A549 (cell line): Measurements from ENCODE around the gene ZNF532. TPM values are rescaled to one million over a fixed set of nuclear protein-coding genes. Genes with fewer than 3 reads are reported as not detected.

Source experiments
- ATAC-seq, 2 experiments: fragments of 200-7000 bp in 1 of 2; fragments of >200 bp in 1 of 2; cut with Nextera tagmentation in 1 of 2; cut with Tn5 transposase in 1 of 2; 3 replicates each; pipeline versions ENCODE4 v1.8.0 to v1.9.1; 2018 to 2020; ENCODE audit warnings: mild to moderate bottlenecking in 1 of 2, moderate library complexity in 1 of 2
- CTCF ChIA-PET: fragments of 300-600 bp; sonication (Branson Sonifier 250); formaldehyde crosslinking; extraction: SDS; loops from one replicate; lab custom pipeline; 2021; ENCODE audit warnings: antibody characterized with exemption, inconsistent platforms; lab: Yijun Ruan, JAX
- POLR2A ChIA-PET: fragments of 350-600 bp; formaldehyde crosslinking; extraction: SDS; loops from one replicate; lab custom pipeline; 2021; ENCODE audit warnings: antibody characterized with exemption, inconsistent platforms; lab: Yijun Ruan, JAX
- DNase-seq, 2 experiments: peaks; one replicate each; pipeline versions ENCODE4 v3.0.0 to v3.0.0-alpha.2; 2011 to 2016; ENCODE audit warnings: low read depth in 1 of 2, low spot score in 1 of 2
- FAIRE-seq: peaks from 2 replicates; lab custom pipeline; 2011; peaks lifted over from hg19 to GRCh38; lab: Jason Lieb, UNC
- H3K27ac ChIP-seq, 2 experiments: fragments of >200 bp; sonication (Bioruptor Twin); formaldehyde crosslinking; 3 replicates each; pipeline ENCODE4 v1.5.1; 2016 to 2017
- H3K4me1 ChIP-seq: fragments of >200 bp; sonication (Bioruptor Twin); formaldehyde crosslinking; 3 replicates; pipeline ENCODE4 v1.6.1; 2016
- H3K4me2 ChIP-seq: fragments of >200 bp; sonication (Bioruptor Twin); formaldehyde crosslinking; 3 replicates; pipeline ENCODE4 v1.6.1; 2016
- H3K4me3 ChIP-seq: fragments of >200 bp; sonication (Bioruptor Twin); formaldehyde crosslinking; 3 replicates; pipeline ENCODE4 v1.5.1; 2016
- H3K9me3 ChIP-seq: fragments of >200 bp; sonication (Bioruptor Twin); formaldehyde crosslinking; 3 replicates; pipeline ENCODE4 v1.6.1; 2016
- CEBPB ChIP-seq, 2 experiments: fragments of >200 bp in 1 of 2; sonication (Bioruptor Twin) in 1 of 2; formaldehyde crosslinking in 1 of 2; IDR thresholded peaks; 2 replicates each; pipeline ENCODE4 v1.6.1; 2012 to 2016
- EHMT2 ChIP-seq: fragments of 200-600 bp; sonication (generic); IDR thresholded peaks from 2 replicates; pipeline ENCODE4 v1.6.1; 2016; ENCODE audit warnings: antibody characterized with exemption, low read depth, mild to moderate bottlenecking, moderate library complexity
- ESRRA ChIP-seq: fragments of 150-350 bp; IDR thresholded peaks from 2 replicates; pipeline ENCODE4 v1.6.1; 2014; ENCODE audit warnings: mild to moderate bottlenecking, low read length, borderline replicate concordance
- FOSB ChIP-seq: fragments of 250-450 bp; sonication (Bioruptor Pico); IDR thresholded peaks from 2 replicates; pipeline ENCODE4 v1.5.0; 2020; ENCODE audit warnings: mild to moderate bottlenecking, moderate library complexity
- GATA3 ChIP-seq: IDR thresholded peaks from 2 replicates; pipeline ENCODE4 v1.6.1; 2012; ENCODE audit warnings: borderline replicate concordance
- HOXB5 ChIP-seq: fragments of 250-450 bp; sonication (Bioruptor Pico); IDR thresholded peaks from 2 replicates; pipeline ENCODE4 v1.5.0; 2020; ENCODE audit warnings: mild to moderate bottlenecking, moderate library complexity
- JUN ChIP-seq, 2 experiments: fragments of >200 bp; sonication (Bioruptor Twin); formaldehyde crosslinking; IDR thresholded peaks; 2 replicates in 1 of 2; 3 replicates in 1 of 2; pipeline ENCODE4 v1.6.1; 2016 to 2017
- KDM5A ChIP-seq: fragments of 200-600 bp; sonication (generic); IDR thresholded peaks from 2 replicates; pipeline ENCODE4 v1.6.1; 2016; ENCODE audit warnings: antibody characterized with exemption, mild to moderate bottlenecking
- MYC ChIP-seq: IDR thresholded peaks from 2 replicates; pipeline ENCODE4 v1.6.1; 2012; ENCODE audit warnings: mild to moderate bottlenecking, inconsistent platforms, low read length, improper control_type of control experiment, borderline replicate concordance
- NFE2L2 ChIP-seq: fragments of 150-350 bp; conservative IDR thresholded peaks from 2 replicates; pipeline ENCODE4 v1.6.1; 2014; ENCODE audit warnings: low read length
- NR3C1 ChIP-seq: fragments of >200 bp; sonication (Bioruptor Twin); formaldehyde crosslinking; IDR thresholded peaks from 3 replicates; pipeline ENCODE4 v1.6.1; 2017
- POLR2A ChIP-seq: IDR thresholded peaks from 2 replicates; pipeline ENCODE4 v1.6.1; 2012; ENCODE audit warnings: mild to moderate bottlenecking, low read length
- POLR2AphosphoS2 ChIP-seq: conservative IDR thresholded peaks from 2 replicates; pipeline ENCODE4 v1.6.1; 2012; ENCODE audit warnings: low read length, improper control_type of control experiment, inconsistent platforms
- SREBF2 ChIP-seq: fragments of 450-650 bp; IDR thresholded peaks from 2 replicates; pipeline ENCODE4 v1.6.1; 2014; ENCODE audit warnings: mild to moderate bottlenecking, moderate library complexity
- TP53 ChIP-seq: fragments of 250-450 bp; sonication (Bioruptor Pico); IDR thresholded peaks from 2 replicates; pipeline ENCODE4 v1.5.0; 2021; ENCODE audit warnings: mild to moderate bottlenecking, moderate library complexity
- ZC3H11A ChIP-seq: fragments of 450-650 bp; IDR thresholded peaks from 2 replicates; pipeline ENCODE4 v1.6.1; 2014; ENCODE audit warnings: antibody characterized with exemption, mild to moderate bottlenecking
- ZSCAN20 ChIP-seq: fragments of 250-450 bp; sonication (Bioruptor Pico); IDR thresholded peaks from 2 replicates; pipeline ENCODE4 v1.8.0; 2022; ENCODE audit warnings: mild to moderate bottlenecking, moderate library complexity
- WGBS: methylation state at CpG from one replicate; pipeline ENCODE4 v1.1.6; 2017; ENCODE audit errors: missing lambda C conversion rate; 5-methylcytosine and 5-hydroxymethylcytosine counted together
- polyA plus RNA-seq, 4 experiments: library from polyadenylated mRNA; depleted of rRNA in 3 of 4; stranded (reverse); fragments of >200 nt; fragmentation: RNase III in 1 of 4; extraction: RNeasy Plus Mini Kit Qiagen cat#74134 plus additional on column Dnase treatment in 1 of 4; gene quantifications; 2 replicates in 3 of 4; 3 replicates in 1 of 4; pipeline ENCODE4 v1.2.3, GENCODE V29; 2011 to 2017
- TF ChIP-seq, protein P1 (sequence below): fragments of 200-600 bp; sonication (generic); IDR thresholded peaks from 2 replicates; pipeline ENCODE4 v1.6.1; 2016; ENCODE audit warnings: antibody characterized with exemption, mild to moderate bottlenecking, moderate library complexity
- TF ChIP-seq, protein P2 (sequence below): fragments of 250-450 bp; sonication (Bioruptor Pico); IDR thresholded peaks from 2 replicates; pipeline ENCODE4 v1.5.0; 2021; ENCODE audit warnings: mild to moderate bottlenecking, moderate library complexity, borderline replicate concordance
- TF ChIP-seq, protein P3 (sequence below): IDR thresholded peaks from 2 replicates; pipeline ENCODE4 v1.6.1; 2012; ENCODE audit warnings: low read depth, borderline replicate concordance

ZNF532 gene
- polyA plus RNA-seq, 2 of the 4 experiments (the other 2 are of a cell fraction), result 26.8 to 64.6 TPM

DNA sequence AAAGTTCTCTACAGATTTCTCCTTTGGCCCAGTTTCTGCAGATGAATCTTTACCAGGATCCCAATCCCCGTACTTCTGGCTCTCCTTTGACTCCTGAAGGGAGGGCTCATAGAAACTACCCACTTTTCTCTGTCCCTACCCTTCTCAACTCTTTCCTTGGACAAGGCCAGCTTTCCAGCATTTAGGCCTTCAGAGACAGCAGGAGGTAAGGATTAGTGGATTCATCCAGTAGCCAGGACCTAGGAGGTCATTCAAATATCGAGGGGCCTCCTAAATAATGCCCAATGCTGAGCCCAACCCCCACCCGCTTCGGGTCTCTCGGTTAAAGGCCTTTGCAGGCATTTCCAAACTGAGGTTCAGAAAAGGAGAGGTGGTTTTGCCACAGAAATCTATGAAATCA is 4.8 kb upstream of the ZNF532 start (continued):
- TF ChIP-seq POLR2A (no peak), FOSB (CRISPR knock-in tag) (no peak), EHMT2 (no peak), MYC (no peak), HOXB5 (CRISPR knock-in tag) (no peak)

DNA sequence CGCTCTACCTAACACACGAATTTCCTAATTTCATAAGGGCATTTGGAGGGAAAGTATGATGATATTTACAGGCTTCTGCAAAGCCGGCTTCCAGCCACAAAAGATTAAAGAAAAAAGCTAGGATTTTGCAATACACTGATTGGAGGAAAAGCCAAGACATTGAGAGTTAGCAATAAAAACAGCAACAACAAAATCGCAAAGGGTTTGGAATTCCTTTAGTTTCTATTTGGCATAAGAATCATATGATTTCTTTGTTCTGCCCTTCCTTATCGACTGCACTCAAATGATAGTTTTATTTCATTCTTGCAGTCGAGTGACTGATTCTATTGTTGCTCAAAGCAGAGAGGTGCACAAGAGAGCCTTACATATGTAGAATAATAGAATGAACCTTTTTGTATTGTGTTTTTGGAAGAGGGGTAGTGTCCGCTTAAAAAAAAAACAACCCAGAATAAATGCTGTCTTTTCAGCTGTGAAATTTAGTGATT is 3.9 kb upstream of the ZNF532 start:
- H3K4me2 ChIP-seq, result peak overlapping the region; percentile 84; the same call in 2 of the 3 replicates

DNA sequence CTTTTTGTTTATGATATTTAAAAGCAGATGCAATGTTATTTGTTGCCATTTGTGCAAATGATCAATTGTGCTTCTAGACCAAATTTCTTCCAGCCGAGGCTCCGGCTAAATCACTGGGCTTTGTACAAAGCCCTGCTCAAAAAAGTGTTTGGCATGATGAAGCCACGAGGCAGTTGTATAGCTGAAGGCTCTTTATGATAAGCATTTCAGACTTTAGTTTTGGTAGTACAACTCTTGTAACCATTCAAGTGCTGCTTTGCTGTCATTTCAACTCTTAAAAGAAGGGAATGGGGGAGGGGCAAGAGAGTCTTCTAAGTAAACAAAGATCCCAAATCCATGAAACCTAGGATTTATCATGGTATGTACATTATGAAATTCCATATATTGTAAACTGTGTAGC is 3.3 kb upstream of the ZNF532 start:
- 78% methylated on average over 3 of the region's 3 CpGs for WGBS
- Histone ChIP-seq H3K4me2 (peak overlapping the region; percentile 84; the same call in 2 of the 3 replicates), H3K4me3 (no peak overlapping the region), H3K9me3 (no peaks in the 10 kb centered on the region), H3K4me1 (peaks cover 64% of the 10 kb centered on the region)
- ChIA-PET CTCF (no interaction called here), POLR2A (no interaction called here)
- TF ChIP-seq NR3C1, result no peak
- no peak for TF ChIP-seq ZC3H11A
- no peak for TF ChIP-seq ZSCAN20 (CRISPR knock-in tag)
- no peak for TF ChIP-seq GATA3
- TF ChIP-seq POLR2AphosphoS2, result no peak
- TF ChIP-seq, protein P1, sequence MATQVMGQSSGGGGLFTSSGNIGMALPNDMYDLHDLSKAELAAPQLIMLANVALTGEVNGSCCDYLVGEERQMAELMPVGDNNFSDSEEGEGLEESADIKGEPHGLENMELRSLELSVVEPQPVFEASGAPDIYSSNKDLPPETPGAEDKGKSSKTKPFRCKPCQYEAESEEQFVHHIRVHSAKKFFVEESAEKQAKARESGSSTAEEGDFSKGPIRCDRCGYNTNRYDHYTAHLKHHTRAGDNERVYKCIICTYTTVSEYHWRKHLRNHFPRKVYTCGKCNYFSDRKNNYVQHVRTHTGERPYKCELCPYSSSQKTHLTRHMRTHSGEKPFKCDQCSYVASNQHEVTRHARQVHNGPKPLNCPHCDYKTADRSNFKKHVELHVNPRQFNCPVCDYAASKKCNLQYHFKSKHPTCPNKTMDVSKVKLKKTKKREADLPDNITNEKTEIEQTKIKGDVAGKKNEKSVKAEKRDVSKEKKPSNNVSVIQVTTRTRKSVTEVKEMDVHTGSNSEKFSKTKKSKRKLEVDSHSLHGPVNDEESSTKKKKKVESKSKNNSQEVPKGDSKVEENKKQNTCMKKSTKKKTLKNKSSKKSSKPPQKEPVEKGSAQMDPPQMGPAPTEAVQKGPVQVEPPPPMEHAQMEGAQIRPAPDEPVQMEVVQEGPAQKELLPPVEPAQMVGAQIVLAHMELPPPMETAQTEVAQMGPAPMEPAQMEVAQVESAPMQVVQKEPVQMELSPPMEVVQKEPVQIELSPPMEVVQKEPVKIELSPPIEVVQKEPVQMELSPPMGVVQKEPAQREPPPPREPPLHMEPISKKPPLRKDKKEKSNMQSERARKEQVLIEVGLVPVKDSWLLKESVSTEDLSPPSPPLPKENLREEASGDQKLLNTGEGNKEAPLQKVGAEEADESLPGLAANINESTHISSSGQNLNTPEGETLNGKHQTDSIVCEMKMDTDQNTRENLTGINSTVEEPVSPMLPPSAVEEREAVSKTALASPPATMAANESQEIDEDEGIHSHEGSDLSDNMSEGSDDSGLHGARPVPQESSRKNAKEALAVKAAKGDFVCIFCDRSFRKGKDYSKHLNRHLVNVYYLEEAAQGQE, result no peak
- TF ChIP-seq, protein P2, sequence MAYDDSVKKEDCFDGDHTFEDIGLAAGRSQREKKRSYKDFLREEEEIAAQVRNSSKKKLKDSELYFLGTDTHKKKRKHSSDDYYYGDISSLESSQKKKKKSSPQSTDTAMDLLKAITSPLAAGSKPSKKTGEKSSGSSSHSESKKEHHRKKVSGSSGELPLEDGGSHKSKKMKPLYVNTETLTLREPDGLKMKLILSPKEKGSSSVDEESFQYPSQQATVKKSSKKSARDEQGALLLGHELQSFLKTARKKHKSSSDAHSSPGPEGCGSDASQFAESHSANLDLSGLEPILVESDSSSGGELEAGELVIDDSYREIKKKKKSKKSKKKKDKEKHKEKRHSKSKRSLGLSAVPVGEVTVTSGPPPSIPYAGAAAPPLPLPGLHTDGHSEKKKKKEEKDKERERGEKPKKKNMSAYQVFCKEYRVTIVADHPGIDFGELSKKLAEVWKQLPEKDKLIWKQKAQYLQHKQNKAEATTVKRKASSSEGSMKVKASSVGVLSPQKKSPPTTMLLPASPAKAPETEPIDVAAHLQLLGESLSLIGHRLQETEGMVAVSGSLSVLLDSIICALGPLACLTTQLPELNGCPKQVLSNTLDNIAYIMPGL, result no peak
- TF ChIP-seq, protein P3, sequence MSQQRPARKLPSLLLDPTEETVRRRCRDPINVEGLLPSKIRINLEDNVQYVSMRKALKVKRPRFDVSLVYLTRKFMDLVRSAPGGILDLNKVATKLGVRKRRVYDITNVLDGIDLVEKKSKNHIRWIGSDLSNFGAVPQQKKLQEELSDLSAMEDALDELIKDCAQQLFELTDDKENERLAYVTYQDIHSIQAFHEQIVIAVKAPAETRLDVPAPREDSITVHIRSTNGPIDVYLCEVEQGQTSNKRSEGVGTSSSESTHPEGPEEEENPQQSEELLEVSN, result no peak
- no peak for TF ChIP-seq SREBF2
- TF ChIP-seq KDM5A, result no peak
- TF ChIP-seq, all 56 proteins: peak for 0
- ATAC-seq, result no peak
- H3K27ac ChIP-seq, result peak overlapping the region; percentile 99
- FAIRE-seq, result no peak
- DNase-seq, result no peak

More for the DNA sequence above, 3.9 kb upstream of the ZNF532 start:
- ChIA-PET CTCF (no interaction called here), POLR2A (no interaction called here)
- DNase-seq (no peak), FAIRE-seq (no peak), ATAC-seq (no peak)
- WGBS, result 63% methylated on average over 7 of the region's 7 CpGs
- H3K4me3 ChIP-seq, result no peak overlapping the region
- TF ChIP-seq TP53 (CRISPR knock-in tag) (no peak), ESRRA (no peak), CEBPB (IDR thresholded peaks at IDR 0.05) (0 out of 4 replicates have a peak, but pooled peaks have one; percentile 15 to 35), NFE2L2 (no peak), JUN (IDR thresholded peaks at IDR 0.05) (no peak)
- TF ChIP-seq, all 56 proteins: peak for 1
- H3K9me3 ChIP-seq, result no peaks in the 10 kb centered on the region
- peak overlapping the region; percentile 99 for H3K27ac ChIP-seq
- peaks cover 62% of the 10 kb centered on the region for H3K4me1 ChIP-seq
